Measurements from ENCODE around the gene HEXIM1.

HEXIM1 gene

GRCh38 chr17:45175759-45176115 is 27.5 kb downstream of the HEXIM1 start:
- DNase-seq: no peak

DNA sequence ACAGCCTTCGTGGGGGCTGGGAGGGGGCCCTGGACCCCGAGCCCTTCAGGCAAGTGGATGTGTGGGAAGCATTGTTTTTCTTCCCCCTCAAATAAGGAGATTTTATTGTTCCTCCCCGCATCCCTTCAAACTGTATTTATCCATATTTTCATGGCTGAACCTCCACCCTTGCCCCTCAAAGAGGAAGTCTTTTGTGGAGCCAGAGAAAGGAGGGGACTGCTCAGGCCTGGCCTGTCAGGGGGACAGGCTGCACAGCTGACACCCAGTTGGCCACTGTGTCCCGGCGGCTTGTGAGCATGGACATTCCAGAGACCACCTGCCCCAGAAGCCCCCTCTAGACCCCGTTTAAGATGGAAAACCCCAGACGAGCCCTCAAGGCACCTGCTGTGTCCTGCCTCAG is 29.3 kb downstream of the HEXIM1 start:
- DNase-seq: no peak

GRCh38 chr17:45184144-45184543 is 35.9 kb downstream of the HEXIM1 start:
- DNase-seq: no peak

GRCh38 chr17:45186801-45187354 is 38.6 kb downstream of the HEXIM1 start:
- DNase-seq: no peak

GRCh38 chr17:45189009-45189408 is 40.7 kb downstream of the HEXIM1 start:
- DNase-seq: no peak

GRCh38 chr17:45190503-45191255 is 42.4 kb downstream of the HEXIM1 start:
- DNase-seq: no peak

DNA sequence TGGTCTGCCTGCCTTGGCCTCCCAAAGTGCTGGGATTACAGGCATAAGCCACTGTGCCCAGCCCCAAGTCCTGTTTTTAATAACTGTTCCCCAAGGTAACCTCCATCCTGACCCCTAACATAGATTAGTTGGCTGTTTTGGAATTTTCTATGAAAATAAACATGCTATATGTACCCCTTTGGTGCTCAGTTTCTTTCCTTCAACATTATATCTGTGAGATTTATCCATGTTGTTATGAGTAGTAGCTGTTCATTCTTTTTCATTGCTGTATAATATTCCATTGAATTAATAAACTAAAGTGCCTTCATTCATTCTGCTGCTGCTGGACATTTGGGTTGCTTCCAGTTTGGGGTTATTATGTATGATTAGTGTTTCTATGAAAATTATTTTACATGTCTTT is 47.1 kb downstream of the HEXIM1 start:
- DNase-seq: no peak

DNA sequence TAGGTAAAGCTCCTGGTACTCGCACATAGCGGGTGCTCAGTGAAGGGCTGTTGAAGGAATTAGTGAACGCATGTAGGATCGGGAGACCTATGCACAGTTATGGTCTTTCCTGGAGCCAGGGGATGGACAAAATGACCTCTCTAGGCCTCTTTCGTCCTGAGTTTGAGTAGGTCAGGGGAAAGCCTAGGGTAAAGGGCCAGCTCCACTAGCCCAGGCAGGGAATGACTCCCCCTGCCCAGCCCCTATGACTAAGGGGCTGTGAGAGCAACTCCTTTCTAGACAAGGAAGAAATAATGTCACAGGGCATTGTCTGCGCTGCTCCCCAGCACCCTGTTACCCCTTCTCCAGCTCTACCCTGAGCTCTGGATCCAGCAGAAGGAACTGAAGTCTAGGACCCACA is 48.8 kb downstream of the HEXIM1 start:
- DNase-seq: no peak

DNA sequence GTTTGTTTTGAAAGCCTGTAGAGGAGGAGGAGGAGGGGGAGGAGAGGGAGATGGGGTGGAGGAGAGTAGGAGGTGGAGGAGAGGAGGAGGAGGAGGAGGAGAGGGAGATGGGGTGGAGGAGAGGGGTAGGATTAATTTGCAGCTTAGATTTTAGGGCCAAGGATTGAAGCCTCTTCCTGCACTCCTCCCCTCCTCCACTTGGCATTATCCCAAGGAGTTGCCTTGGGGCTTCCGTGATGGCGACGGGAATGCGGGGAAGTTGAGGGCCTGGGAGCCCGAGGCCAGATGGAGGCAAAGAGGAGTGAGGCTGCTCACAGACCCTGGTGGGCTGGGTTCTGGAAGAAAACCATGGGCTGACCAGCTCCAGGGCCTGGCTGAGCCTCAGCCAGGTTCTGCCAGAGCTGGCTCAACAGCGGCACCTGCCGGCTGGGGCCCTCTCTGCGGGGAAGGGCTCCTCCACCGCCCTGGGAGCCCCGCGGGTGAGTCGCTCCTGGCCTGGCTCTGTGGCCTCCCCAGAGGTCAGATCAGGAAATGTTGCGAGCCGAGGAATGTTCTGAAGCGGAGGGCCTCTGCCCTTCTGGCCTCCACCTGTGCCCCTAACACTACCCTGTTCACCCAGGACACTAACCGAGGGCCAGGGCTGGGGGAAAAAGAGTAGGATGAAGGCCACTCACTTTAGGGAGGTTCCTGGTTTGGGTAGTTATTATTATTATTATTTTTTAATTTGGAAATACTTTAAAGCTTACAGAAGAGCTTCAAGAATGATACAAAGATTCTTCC is 49.5 kb downstream of the HEXIM1 start:
- peak; percentile 90 for DNase-seq

- no peak for DNase-seq
Measured at GRCh38 chr17:45200701-45201100, 52.4 kb downstream of the HEXIM1 start.

DNA sequence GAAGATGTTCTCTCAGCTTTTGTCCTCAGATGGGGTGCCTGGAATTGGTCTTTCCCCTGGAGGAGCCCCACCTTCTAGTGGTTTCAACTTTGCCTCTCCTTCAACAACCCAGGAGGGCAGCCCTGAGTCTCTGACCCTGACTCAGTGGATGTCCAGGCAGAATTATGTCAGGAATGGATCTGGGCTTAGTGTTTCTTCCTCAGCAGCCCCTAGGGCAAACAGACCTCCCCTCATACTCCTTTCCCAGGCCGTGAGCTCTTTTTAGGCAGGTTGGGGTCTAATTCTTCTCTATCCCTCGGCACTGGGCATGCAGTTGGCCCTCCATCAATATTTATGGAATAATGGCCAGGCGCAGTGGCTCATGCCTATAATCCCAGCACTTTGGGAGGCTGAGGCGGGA is 53.2 kb downstream of the HEXIM1 start:
- no peak for DNase-seq

All from NCI-H774 (cell line).